HG02981 (cell line): ENCODE results near the gene WDR1.
"Not testable (repeated sequence)": the region's sequence is repeated elsewhere in the genome, so short reads cannot be mapped to it uniquely, and the experiment has no call there.

Experiments used
- ATAC-seq: cut with Tn5 transposase; IDR thresholded peaks from one replicate; pipeline ENCODE4 v1.9.1; 2021; ENCODE audit warnings: mild to moderate bottlenecking, moderate library complexity; ENCODE audit not compliant: unreplicated experiment

The WDR1 gene

DNA sequence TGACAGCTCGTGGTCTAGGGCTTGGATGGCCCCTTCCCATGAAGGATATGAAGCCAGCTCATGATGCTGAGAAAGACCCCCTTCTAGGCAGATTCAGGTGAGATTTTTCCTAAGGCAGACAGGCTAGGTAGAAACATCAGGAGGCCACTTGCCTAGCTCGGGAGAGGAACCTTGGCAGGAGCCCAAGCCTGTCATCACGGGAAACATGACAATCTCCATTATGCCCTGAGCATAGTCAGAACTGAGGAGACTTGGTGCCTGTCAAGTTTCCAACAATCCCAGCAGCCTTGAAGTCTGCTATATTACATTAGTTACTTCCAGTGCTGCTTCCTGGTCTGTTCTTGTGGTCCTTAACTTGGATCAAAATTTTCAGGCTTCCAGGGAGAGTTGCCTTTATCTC, 18.7 kb upstream of the WDR1 start:
- ATAC-seq, result no peak

DNA sequence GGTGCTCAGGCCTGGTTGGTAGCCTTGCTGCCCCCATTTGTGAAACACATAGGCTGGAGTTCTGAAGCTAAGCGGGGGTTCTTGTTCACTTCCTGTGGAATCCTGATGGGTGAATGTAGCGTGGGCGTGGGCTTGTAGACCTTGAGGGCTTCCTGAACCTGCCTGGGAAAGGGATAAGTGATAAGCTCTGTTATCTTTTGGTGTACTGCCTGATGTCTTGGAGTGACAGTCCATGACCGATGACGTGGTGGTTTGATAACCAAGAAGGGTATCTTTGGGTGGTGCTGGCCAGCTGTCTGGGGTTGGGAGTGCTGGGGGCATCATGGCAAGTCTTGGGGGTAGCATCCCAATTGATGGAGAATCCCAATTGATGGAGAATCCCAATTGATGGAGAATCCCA, 17.5 kb upstream of the WDR1 start:
- ATAC-seq, result no peak

GRCh38 chr4:10131202-10131601, 14.6 kb upstream of the WDR1 start:
- no peak for ATAC-seq

DNA sequence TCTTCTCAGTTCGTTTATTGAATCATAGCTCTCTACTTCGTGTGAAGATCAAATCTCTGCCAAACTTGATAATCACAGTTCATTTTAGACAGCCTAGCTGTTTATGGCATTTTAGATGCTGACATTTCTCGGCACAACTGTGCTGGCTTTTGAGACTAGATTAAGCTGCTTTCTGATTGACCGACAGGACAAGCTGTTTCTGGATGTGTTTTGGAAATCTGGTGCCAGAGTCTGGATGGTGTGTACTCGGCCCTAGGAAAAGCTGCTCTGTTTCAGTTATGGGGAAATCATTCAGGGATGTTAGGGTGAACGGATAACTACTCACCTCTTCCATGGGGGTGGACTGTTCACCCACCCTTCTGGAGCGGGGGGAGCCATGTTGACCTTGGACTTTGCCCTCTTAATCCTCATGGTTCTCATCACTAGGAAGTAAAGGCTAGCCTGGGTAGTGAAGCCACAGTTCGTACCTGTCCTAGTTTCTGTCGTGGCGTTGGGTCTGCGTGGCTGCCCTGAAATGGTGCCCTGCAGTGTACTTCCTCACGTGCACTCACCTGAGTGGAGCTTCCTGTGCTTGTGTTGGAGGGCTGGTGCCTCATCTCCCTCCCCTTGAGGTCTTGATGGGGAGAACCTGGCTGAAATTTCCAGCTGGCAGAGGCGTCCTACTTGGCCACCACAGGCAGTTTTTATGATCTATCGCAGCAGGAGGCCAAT, 13.7 kb upstream of the WDR1 start:
- ATAC-seq, result no peak

GRCh38 chr4:10129196-10130177, 12.9 kb upstream of the WDR1 start:
- ATAC-seq, result no peak

DNA sequence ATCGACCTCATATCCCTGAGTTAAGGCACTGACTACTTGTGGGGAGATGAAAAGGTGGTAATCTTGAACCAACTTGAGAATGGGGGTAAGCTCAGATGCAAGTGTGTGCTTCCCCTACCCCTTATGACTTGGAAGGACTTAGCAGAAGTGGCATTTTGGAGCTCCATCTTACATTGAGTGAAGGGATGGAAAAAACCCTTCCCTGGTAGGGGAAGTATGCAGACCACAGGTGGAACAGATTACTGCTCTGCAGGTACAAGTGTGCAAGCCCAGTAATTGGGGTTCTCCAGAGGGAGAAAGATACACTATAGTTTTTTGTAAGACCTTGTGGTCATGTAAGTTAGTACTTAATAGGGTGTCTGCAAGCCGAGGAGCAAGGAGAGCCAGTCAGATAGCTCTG, 12.2 kb upstream of the WDR1 start:
- no peak for ATAC-seq

DNA sequence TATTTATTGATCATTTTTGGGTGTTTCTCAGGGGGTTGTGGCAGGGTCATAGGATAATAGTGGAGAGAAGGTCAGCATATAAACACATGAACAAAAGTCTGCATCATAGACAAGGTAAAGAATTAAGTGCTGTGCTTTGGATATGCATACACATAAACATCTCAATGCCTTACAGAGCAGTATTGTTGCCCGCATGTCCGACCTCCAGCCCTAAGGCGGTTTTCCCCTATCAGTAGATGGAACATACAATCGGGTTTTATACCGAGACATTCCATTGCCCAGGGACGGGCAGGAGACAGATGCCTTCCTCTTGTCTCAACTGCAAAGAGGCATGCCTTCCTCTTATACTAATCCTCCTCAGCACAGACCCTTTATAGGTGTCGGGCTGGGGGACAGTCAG, 10.9 kb upstream of the WDR1 start:
- ATAC-seq, result not testable (repeated sequence)

- ATAC-seq, result no peak
Observed at GRCh38 chr4:10124167-10124930, 7.8 kb upstream of the WDR1 start.

- ATAC-seq, result no peak
Observed at GRCh38 chr4:10123227-10124101, 6.9 kb upstream of the WDR1 start.

DNA sequence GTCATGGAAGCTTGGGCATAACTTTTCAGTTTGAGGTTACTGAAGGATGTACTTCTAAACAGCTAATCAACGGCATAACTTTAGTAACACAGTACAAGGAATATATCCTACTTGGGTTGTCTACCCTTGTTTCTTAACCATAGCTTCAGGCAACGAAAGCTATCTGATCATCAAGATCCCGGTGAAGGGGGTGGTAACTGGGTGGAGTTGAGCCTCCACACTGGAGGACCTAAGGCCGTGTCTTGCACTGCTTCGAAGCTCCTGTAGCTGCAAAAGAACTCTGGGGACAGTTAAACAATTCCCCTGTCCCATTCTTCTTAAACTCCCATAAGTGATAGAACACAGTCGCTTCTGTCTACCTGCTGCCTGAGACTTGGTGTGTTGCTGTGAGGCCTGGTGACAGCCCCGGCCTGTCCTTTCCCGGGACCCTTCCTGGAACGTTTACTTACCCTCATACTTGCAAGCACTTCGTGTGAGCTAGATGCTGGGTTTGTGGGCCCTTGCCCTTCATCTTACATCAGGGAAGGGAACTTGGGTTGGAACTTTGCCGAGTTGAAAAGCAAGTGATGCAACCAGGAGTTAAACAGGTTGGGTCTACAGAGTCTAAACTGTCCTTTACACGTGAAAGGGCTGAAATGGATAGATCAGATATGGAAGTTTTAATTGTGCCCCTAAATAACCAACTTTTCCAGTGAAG, 5.8 kb upstream of the WDR1 start:
- ATAC-seq, result no peak

DNA sequence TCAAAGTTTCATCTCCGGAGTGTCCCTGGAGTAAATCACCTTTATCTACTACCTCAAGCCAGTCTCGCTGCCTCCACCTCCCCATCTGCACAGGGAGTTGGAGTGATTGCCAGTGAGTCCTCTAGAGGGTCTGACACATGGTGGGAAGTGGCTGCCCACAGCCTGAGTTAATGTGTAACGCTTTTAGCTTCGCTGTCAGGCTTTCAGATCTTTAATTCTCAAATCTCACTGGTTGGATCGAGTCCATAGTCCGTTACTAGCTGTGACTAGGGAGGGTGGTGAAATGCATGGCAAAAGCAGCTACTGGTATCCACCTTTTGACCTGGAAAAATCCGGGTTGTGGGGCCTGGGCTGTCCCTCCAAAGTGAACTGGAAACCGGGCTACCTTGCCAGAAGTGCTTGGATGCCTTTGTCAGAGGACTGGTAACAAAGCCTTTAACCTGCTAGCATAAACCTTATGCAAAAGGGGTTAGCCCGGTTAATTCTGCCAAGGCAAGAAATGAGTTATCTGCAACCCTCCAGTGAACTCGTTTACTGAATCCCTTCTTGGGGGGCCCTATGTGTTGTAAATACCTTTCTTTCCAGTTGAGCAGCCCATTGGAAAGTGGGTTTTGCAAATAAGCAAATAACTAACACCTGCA, 5.1 kb upstream of the WDR1 start:
- no peak for ATAC-seq

- ATAC-seq, result no peak
Observed at GRCh38 chr4:10120943-10121567, 4.5 kb upstream of the WDR1 start.

DNA sequence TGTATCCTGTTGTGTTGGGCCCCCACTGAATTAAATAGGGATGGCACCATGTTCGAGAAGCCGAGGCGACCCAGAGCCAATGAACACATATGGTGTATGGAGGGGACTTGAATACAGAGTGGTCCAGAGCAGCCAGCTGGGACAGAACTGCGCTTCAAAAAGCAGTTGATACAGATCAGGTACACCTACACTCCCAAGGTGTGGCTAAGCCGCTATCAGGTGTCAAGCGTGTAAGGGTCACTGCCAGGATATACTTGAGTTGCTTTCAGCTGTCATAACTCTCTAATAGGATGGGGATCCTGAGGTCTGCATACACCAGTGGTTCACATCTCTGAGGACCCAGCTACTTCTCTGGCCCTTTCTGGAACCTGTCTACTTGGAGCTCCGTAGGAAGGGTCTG, 3.2 kb upstream of the WDR1 start:
- ATAC-seq, result no peak

DNA sequence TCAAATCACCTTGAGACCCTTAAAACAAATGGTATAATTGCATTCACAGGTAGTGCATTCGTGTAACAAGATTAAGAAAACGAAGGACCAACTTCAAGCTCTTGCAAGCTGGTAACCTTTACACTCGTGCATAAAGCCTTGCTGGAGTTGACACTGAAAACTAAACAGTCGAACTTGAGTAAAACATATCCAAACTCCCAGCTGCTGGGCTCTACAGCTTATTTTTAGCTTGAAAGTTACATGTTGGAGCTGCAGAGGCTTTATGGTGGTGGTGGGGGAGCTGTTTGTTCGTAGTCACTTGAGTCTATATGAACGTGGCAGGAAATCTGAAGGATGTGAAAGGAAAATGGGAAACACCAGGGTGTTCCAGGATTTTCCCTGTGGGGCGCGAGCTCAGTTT, 2.7 kb upstream of the WDR1 start:
- ATAC-seq, result no peak

GRCh38 chr4:10118048-10119004, 1.7 kb upstream of the WDR1 start:
- no peak for ATAC-seq

GRCh38 chr4:10117359-10118047, 904 bp upstream of the WDR1 start:
- ATAC-seq, result no peak
